B cell (primary cell): ENCODE data around the gene AGR3.
"Not testable (repeated sequence)": the region's sequence is repeated elsewhere in the genome, so short reads cannot be mapped to it uniquely, and the experiment has no call there.

ENCODE experiments used
- CTCF ChIP-seq: fragments of 200-600 bp; IDR thresholded peaks from one replicate; pipeline ENCODE4 v1.8.0; 2022; ENCODE audit warnings: antibody characterized with exemption, mild to moderate bottlenecking
- EZH2 ChIP-seq: IDR thresholded peaks from 2 replicates; pipeline ENCODE4 v1.6.1; 2012; ENCODE audit warnings: borderline replicate concordance, low read depth, mild to moderate bottlenecking, moderate library complexity, low read length; ENCODE audit not compliant: insufficient read depth, poor library complexity, severe bottlenecking

- not testable (repeated sequence) for TF ChIP-seq CTCF, EZH2
Observed at GRCh38 chr7:16853189-16853588, 28.6 kb downstream of the AGR3 start.
